ENCODE data around the gene MSL1. TPM values are rescaled to one million over a fixed set of nuclear protein-coding genes. Genes with fewer than 3 reads are reported as not detected.

Gene MSL1
- total and polyA plus RNA-seq, 2 of the 13 experiments (the other 11 are each of a cell fraction or from before 2014, with no cell fraction given), result 63.8 to 88.5 TPM

DNA sequence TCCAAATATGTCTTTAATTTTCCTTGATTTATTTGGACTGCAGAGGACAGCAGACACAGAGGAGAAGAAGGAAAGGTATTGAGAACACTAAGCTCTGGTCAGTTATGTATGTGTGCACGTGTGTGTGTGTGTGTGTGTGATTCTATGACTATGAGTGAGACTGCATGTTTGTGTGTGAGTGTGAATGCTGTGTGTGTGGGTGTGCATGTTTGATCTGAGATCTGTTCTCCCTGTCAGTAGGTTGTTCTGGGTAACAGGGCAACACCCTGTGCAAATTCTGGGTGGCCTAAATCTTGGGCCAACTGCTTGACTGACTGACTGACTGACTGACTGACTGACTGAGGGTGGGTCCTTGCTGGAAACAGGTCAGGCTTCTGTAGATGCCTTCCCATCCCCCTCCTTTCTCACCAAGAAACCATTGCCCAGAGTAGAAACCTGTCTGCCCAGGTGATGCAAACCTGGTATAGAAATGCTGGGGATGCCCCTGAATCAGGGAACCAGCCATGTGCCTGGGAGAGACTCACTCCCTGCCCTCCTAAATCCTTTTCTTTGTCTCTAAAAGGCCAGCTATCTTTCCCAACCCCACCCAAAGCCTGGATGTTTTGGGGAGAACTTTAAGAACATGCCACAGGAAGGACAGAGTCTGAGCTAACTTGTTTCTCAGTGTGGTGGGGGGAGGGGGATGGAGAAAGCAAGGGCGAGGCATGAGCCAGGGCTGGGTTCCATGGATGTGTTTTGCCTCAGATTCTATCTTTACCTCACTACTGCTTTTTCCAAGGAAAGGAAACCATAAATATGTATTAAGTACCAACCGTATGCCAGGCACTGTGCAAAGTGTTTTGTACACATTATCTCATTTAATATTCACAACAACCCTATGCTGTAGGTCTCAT is 16.9 kb upstream of the MSL1 start:
- no peaks in the 10 kb centered on the region for H3K36me3 ChIP-seq (replicated peaks in 1 of 2; ENCODE audit: control insufficient read depth in 1 of 2, insufficient read depth in 2 of 2, low read length in 2 of 2)
- no peak for FAIRE-seq

More for the DNA sequence above, 16.9 kb upstream of the MSL1 start:
- no peaks in the 10 kb centered on the region for H3K9me3 ChIP-seq (ENCODE audit: low read length)
- no peak for TF ChIP-seq SIN3B (IDR thresholded peaks at IDR 0.05; ENCODE audit: low read length)
- no peak for TF ChIP-seq SP1 (IDR thresholded peaks at IDR 0.05)
- no peak for TF ChIP-seq SP1 (CRISPR knock-in tag; IDR thresholded peaks at IDR 0.05)
- TF ChIP-seq NFRKB (IDR thresholded peaks at IDR 0.05), result no peak
- TF ChIP-seq, protein P1, sequence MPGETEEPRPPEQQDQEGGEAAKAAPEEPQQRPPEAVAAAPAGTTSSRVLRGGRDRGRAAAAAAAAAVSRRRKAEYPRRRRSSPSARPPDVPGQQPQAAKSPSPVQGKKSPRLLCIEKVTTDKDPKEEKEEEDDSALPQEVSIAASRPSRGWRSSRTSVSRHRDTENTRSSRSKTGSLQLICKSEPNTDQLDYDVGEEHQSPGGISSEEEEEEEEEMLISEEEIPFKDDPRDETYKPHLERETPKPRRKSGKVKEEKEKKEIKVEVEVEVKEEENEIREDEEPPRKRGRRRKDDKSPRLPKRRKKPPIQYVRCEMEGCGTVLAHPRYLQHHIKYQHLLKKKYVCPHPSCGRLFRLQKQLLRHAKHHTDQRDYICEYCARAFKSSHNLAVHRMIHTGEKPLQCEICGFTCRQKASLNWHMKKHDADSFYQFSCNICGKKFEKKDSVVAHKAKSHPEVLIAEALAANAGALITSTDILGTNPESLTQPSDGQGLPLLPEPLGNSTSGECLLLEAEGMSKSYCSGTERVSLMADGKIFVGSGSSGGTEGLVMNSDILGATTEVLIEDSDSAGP (CRISPR knock-in tag; IDR thresholded peaks at IDR 0.05; ENCODE audit: borderline replicate concordance), result no peak
- TF ChIP-seq, protein P2, sequence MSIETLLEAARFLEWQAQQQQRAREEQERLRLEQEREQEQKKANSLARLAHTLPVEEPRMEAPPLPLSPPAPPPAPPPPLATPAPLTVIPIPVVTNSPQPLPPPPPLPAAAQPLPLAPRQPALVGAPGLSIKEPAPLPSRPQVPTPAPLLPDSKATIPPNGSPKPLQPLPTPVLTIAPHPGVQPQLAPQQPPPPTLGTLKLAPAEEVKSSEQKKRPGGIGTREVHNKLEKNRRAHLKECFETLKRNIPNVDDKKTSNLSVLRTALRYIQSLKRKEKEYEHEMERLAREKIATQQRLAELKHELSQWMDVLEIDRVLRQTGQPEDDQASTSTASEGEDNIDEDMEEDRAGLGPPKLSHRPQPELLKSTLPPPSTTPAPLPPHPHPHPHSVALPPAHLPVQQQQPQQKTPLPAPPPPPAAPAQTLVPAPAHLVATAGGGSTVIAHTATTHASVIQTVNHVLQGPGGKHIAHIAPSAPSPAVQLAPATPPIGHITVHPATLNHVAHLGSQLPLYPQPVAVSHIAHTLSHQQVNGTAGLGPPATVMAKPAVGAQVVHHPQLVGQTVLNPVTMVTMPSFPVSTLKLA (IDR thresholded peaks at IDR 0.05), result peak; percentile 15; the same call in 1 of the 2 replicates
- no peak for TF ChIP-seq SP4 (CRISPR knock-in tag; IDR thresholded peaks at IDR 0.05)
- no peak for TF ChIP-seq ZNF10 (CRISPR knock-in tag; IDR thresholded peaks at IDR 0.05; ENCODE audit: borderline replicate concordance, low read depth)
- 0 out of 2 replicates have a peak, but pooled peaks have one; percentile 48 for TF ChIP-seq ZNF3 (CRISPR knock-in tag; IDR thresholded peaks at IDR 0.05)
- TF ChIP-seq FIP1L1 (IDR thresholded peaks at IDR 0.05; ENCODE audit: borderline replicate concordance, insufficient read depth, low read depth, low read length), result no peak
- no peak for TF ChIP-seq HNF4G (IDR thresholded peaks at IDR 0.05; ENCODE audit: borderline replicate concordance, low read depth, low read length)
- TF ChIP-seq HNF4G (CRISPR knock-in tag; IDR thresholded peaks at IDR 0.05; ENCODE audit: borderline replicate concordance, low read depth), result no peak
- no peak for TF ChIP-seq ZFP82 (CRISPR knock-in tag; IDR thresholded peaks at IDR 0.05; ENCODE audit: borderline replicate concordance)
- ChIA-PET CTCF (ENCODE audit: low intra/inter-chr PET ratio, low total read pairs) (no interaction called here), POLR2A (interaction anchor here (1.7 to 7.4 kb wide), 3 partner anchors 16 to 35 kb away, joined by 5 to 134 read pairs (median 22); partner anchors contain the start of genes CASC3 and MSL1)
- no peaks in the 10 kb centered on the region for H4K20me1 ChIP-seq (ENCODE audit: insufficient read depth, low read length)
- H3K79me2 ChIP-seq (ENCODE audit: insufficient read depth, low read length), result peaks cover 3% of the 10 kb centered on the region
- H3K4me2 ChIP-seq (ENCODE audit: low read depth, low read length), result no peak overlapping the region
- H3K4me1 ChIP-seq (ENCODE audit: insufficient read depth, low read length), result peaks cover 100% of the 10 kb centered on the region
- peaks cover 0 to 9% of the 10 kb centered on the region in 2 experiments; a peak in 1 of 5 replicates for H3K27me3 ChIP-seq (ENCODE audit: control insufficient read depth in 1 of 2, insufficient read depth in 2 of 2, low read length in 2 of 2)
- in situ Hi-C loops (cut with HindIII; ENCODE audit: extremely low pct_ligation_motif_present, low pct_unique_long_range_greater_than_20kb), result no loop called here
- 44% methylated on average over 3 of the region's 3 CpGs for WGBS (ENCODE audit: low lambda C conversion rate)
- BruUV-seq (replicated peaks), result no TSS peak
- H3K9ac ChIP-seq (ENCODE audit: insufficient read depth, low read depth, low read length), result no peak overlapping the region
- no peak overlapping the region for H2AFZ ChIP-seq (ENCODE audit: low read length)
- intact Hi-C loops (cut with micrococcal nuclease; ENCODE audit: unreplicated experiment), result loop anchor here (5.0 to 10.0 kb wide), 2 partner anchors 180 to 1353 kb away; partner anchors contain the start of genes LRRC3C, ORMDL3 and PSMB3
- H3K27ac ChIP-seq (ENCODE audit: extremely low read length, insufficient read depth, low read length), result no peak overlapping the region
- DNase-seq (ENCODE audit: low spot score), result no peak
- no peak overlapping the region for H3K4me3 ChIP-seq (replicated peaks in 1 of 3; ENCODE audit: insufficient read depth in 1 of 3, low read depth in 2 of 3, low read length in 3 of 3)
- ATAC-seq, result no peak
